Endometrial microvascular endothelial cells (primary cell): ENCODE measurements around the gene OTOP1. TPM values are rescaled to one million over a fixed set of nuclear protein-coding genes. Genes with fewer than 3 reads are reported as not detected.
"Not testable (repeated sequence)": the region's sequence is repeated elsewhere in the genome, so short reads cannot be mapped to it uniquely, and the experiment has no call there.

Experiments used
- in situ Hi-C: cut with HindIII; loops from 2 replicates; pipeline ENCODE4 v1.10.0; 2017; ENCODE audit warnings: low sequenced_read_pairs, low pct_unique_long_range_greater_than_20kb; ENCODE audit errors: inconsistent ontology term
- total RNA-seq: library from RNA; depleted of rRNA; stranded (reverse); fragments of >200 nt; gene quantifications from one replicate; pipeline ENCODE4 v1.2.3, GENCODE V29; 2015; ENCODE audit errors: inconsistent ontology term

OTOP1 gene
- total RNA-seq, 1 donor from 2014 or later, result not detected

DNA sequence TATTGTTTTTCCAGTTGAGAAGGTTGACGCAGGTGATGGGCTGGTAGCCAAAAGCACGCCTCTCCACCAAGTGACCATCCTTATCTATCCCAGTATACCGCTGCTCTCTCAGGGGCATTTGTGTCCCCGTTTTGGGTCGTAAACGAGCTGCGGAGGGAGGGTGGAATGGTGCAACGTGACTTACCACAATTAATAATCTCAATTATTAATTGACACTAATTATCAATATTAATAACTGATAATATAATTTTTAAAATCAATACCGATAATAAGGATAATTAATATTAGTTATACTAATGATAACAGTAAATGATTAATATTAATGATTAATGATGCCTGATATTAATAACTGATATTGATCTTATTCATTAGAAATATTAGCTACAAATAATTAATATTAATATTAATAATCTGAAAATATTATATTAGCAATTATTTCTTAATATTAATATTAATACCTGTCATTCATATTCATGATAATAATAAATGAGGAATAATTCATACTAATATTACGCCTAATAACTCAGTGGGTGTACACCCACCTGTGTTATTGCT, 56.1 kb downstream of the OTOP1 start:
- in situ Hi-C loops, result no loop called here

DNA sequence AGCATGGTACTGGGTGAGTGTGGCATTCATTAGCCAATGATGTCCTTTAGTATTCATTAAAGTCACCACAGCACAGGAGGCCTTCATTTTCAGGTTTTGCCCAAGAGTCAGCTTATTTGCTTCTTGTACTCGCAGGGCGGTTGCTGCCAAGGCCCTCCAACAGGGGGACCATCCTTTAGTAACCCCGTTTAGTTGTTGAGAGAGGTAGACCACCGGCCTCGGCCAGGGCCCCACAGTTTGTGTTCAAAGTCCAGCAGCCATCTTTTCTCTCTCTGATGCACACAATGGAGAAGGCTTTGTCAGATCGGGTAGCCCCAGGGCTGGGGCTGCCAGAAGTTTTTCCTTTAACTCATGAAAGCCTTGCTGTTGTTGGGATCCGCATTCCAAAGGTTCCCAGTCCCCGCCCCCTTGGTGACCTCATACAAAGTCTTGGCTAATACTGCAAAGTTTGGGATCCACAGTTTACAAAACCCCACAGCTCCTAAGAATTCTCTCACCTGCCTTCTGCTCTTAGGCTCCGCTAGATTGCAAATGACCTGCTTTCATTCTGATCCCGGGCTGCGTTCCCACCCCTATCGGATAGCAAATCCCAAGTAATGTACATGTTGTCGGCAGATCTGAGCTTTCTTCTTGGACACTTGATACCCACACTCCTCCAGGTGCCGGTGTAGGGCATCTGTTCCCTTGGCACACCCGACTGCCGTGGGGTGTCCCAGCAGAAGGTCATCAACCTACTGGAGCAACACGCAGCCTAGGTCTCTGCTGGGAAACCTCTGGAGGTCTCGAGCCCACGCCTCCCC, 58.5 kb downstream of the OTOP1 start:
- in situ Hi-C loops, result not testable (repeated sequence)

- in situ Hi-C loops, result not testable (repeated sequence)
Observed at GRCh38 chr4:4166986-4167385, 59.7 kb downstream of the OTOP1 start.

DNA sequence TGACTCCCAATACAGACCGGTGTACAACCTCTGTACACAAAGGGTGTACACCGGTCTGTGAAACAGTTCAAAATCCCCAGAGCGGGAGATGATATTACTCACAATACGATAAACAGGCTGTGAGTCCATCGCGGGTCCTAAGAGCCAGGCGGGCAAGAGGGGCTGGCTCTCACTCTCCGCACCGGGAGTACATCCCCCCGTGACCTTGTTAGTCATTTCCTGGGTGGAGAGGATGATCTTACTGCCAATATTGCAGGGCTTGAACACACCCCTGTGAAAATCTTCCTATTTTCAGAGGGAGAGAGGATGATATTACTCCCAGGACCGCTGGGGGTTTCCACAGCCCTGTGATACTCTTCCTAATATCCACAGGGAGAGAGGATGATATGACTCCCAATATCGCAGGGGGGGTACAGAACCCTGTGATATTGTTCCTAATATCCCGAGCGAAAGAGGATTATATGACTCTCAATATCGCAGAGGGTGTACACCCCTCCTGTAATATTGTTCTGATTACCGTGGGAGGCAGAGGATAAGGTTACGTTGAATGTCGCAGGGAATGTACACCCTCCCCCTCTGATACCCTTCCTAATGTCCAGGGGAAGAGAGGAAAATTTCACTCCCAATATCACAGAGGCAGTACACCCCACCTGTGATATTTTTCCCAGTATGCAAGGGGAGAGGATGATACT, 60.9 kb downstream of the OTOP1 start:
- in situ Hi-C loops, result not testable (repeated sequence)

DNA sequence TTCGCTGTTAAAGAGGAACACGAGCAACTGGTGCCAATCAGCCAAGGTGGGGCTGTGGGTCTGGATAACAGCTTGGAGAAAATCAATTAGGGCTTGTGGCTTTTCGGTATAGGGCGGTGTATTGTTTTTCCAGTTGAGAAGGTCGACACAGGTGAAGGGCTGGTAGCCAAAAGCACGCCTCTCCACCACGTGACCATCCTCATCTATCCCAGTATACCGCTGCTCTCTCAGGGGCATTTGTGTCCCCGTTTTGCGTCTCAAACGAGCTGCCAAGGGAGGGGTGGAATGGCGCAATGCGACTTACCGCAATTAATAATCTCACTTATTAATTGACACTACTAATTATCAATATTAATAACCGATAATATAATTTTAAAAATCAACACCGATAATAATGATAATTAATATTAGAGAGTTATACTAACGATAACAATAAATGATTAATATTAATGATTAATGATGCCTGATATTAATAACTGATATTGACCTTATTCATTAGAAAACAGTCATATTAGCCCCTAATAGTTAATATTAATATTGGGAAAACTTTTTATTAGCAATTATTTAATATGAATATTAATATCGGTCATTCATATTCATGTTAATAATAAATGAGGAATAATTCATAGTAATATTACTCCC, 62.1 kb downstream of the OTOP1 start:
- in situ Hi-C loops, result not testable (repeated sequence)

GRCh38 chr4:4162186-4162585, 64.5 kb downstream of the OTOP1 start:
- in situ Hi-C loops, result not testable (repeated sequence)

DNA sequence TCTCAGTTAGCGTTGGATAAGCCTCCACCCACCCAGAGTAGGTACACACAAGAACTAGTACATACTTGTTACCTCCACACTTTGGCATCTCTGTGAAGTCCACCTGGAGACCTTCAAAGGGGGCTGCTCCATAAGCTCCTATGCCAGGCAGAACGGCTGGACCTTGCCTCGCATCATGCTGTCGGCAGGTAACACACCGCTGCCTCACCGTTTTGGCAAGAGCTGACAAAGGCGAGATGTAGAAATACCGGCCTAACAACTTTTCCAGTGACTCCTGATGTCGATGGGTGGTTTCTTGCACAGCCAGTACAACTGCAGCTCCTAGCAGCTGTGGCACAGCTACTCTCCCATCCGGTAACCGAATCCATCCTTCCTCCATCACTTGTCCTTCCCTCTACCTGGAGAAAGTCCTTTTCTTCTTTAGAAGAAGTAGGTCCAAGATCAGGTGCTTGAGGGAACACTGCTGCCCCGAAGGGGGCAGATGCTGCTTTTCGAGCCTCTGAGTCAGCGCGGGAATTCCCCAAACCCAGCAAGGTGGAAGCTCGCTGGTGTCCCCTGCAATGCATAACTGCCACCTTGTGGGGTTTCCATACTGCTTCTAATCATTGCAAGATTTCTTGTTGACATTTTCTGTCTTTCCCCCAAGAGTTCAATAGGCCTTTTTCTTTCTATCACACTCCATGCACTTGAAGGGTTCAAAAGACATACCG, 65.6 kb downstream of the OTOP1 start:
- in situ Hi-C loops, result not testable (repeated sequence)

GRCh38 chr4:4145622-4146021, 81.1 kb downstream of the OTOP1 start:
- in situ Hi-C loops, result not testable (repeated sequence)

DNA sequence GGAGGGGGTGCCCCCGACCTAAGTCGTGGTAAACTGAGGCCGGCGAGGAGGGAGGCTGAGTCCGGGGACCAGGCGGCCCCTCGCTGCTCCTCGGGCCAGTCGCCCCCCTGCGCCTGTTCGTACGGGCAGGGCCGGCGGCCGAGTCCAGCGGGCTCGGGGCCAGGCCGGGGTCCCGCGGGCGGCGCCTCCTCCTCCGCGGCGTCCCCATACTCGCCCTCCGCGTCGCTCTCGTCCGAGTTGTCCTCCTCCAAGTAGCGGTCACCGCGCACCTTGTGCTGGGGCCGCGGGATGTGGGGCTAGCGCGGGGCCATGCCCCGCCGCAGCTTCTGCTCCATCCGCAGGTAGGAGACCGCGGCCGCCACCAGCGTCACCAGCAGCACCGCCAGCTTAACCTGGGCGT, 83.4 kb downstream of the OTOP1 start:
- in situ Hi-C loops, result not testable (repeated sequence)

GRCh38 chr4:4142679-4143078, 84.0 kb downstream of the OTOP1 start:
- in situ Hi-C loops, result not testable (repeated sequence)

DNA sequence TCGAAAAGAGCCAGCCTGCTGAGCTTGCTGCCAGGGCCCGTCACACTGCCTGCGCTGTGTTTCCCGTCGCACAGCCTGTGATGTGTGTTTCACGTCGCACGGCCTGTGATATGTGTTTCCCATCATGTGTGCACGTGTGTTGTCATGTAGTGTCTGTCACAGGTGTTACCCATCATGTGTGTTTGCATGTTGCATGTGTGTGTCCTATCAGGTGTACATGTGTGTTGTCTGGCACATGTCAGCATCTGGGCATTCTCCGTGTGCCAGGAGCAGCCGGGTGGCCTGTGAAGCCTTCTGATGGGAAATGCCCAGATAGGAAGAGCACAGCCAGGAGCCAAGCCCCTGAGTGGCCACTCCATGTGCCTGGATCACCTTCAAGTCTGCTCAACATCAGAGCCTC, 85.5 kb downstream of the OTOP1 start:
- in situ Hi-C loops, result not testable (repeated sequence)

Other genes with a start within 250 kb of the OTOP1 start
- gene TMEM128, start 21.3 kb upstream of the OTOP1 start, total RNA-seq, result 21.6 TPM
- gene LYAR, start 63.2 kb upstream of the OTOP1 start, total RNA-seq, result 41.6 TPM
- 2.7 TPM for gene ZBTB49, start 63.3 kb upstream of the OTOP1 start, total RNA-seq
- 13.8 TPM for gene NSG1, start 160.2 kb upstream of the OTOP1 start, total RNA-seq